GM18870 (cell line): ENCODE data around the gene SLC35F4.
"Not testable (repeated sequence)": the region's sequence is repeated elsewhere in the genome, so short reads cannot be mapped to it uniquely, and the experiment has no call there.

ENCODE experiments used
- ATAC-seq: cut with Tn5 transposase; IDR thresholded peaks from one replicate; pipeline ENCODE4 v1.9.1; 2021; ENCODE audit warnings: moderate library complexity; ENCODE audit not compliant: unreplicated experiment

SLC35F4 gene

DNA sequence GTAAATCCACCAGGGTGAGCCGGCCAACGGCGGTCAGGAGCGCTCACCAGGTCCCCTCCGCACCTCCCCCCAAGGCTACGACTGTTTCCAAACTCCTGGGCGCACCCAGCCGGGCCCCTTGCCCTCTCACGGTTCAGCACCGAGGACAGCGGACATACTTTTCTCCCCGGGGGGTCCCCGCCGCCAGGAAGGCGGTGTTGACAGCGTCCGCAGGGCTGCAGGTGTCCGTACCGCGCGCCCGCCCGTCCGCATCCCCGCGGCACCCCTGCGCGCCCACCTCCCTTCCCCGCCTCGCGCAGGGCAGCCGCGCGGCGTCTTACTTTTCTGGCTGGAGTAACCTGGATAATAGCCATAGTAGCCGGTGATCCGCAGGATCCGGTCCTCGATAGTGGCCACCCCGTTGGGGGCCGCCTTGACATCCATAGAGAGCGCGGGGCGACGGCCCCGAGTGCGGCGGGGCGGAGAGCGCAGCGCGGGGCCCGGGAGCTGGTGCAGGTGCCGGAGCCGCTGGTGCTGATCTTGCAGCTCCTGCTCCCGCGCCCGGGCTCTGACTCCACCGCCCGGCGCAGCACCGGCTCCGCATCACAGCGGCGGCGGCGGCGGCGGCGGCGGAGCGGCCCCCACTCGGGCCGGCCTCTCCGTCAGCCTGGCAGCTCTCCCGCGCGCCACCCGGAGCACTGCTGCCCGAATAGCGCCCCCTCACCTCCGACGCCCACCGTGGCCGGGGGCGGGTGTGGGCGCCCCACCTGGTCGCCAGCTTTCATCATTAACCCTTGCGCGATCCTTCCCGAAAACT, at the start of gene SLC35F4:
SLC35F4 (minus strand) TSS at position 690 of the 796 bp plus-strand sequence.
- no peak for ATAC-seq

GRCh38 chr14:57909626-57910025, 43.7 kb upstream of the SLC35F4 start:
- ATAC-seq, result no peak

GRCh38 chr14:57903954-57904353, 38.1 kb upstream of the SLC35F4 start:
- ATAC-seq, result no peak

DNA sequence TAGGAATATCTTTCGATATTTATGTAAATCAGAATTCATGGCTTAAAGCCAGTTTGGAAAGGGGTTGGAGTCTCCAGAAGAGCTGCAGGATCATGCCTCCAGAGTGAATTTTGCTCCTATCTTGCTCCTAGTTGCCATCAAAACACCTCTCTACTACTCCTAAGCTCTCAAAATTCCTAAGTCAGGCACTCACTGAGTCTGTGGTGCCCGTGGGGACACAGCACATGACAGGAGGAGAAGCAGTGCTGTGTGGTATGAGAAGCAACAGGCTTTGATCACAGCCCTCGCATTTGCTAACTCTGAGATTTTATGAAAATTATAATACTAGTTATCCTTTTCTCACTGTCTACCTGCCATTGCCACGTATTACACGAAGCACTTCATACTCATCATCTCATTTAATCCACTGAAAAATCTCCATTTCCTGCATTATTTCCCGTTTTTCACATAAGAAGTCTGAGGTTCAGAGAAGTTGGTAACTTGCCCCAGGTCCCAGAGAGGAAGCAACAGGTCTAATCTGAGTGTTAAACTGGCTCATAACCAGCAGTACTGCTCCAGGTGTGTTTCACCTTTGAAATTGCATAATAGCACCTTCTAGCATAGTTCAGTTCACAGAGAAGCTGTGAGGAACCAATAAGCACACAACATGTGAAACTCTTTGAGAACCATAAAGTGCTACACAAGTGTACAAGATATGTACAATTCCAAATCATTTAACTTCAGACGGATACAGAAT, 33.1 kb upstream of the SLC35F4 start:
- ATAC-seq, result no peak

GRCh38 chr14:57897144-57897748, 31.4 kb upstream of the SLC35F4 start:
- no peak for ATAC-seq

- no peak for ATAC-seq
Observed at GRCh38 chr14:57889245-57889644, 23.4 kb upstream of the SLC35F4 start.

DNA sequence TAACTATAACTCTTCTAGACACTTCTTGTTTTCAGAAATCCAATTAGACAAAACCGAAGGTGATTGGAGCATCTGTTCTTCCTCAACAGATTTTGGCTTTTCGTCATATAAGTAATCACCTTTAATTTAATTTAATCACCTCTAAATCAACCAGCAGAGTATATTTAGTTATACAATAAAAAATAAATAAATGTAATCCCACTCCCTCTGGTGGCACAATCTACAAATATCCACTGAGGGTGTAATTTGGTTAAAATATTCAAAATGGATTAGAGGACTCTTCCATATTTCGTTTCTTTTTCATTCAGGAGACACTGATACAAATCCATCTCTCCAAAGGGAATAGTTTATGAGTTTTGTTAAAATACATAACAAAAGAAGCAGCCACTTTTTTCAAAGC, 18.3 kb upstream of the SLC35F4 start:
- ATAC-seq, result no peak

- ATAC-seq, result no peak
Observed at GRCh38 chr14:57883061-57883460, 17.2 kb upstream of the SLC35F4 start.

DNA sequence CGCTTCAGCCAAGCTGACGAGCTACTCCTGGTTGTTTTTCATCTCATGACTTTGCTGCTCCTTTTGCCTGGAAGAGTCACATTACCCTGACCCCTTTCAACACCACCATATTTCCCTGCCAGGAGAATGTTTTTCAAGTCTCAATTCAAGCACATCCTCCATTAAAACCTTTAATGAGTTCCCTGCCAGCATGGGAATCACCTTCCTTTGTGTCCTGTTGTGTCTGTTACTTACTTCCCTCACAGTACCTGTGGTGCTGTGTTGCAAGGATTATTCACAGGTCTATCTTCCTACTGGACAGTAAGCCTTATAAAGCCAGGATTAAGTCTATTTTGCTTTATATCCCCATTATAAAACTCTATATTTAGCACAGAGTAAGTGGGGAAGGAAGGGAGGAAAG, 13.6 kb upstream of the SLC35F4 start:
- ATAC-seq, result no peak

- ATAC-seq, result no peak
Observed at GRCh38 chr14:57875985-57876384, 10.1 kb upstream of the SLC35F4 start.

- ATAC-seq, result no peak
Observed at GRCh38 chr14:57875296-57875695, 9.4 kb upstream of the SLC35F4 start.

GRCh38 chr14:57871459-57872080, 5.7 kb upstream of the SLC35F4 start:
- ATAC-seq, result peak; percentile 73

- ATAC-seq, result no peak
Observed at GRCh38 chr14:57870686-57871457, 5.0 kb upstream of the SLC35F4 start.

DNA sequence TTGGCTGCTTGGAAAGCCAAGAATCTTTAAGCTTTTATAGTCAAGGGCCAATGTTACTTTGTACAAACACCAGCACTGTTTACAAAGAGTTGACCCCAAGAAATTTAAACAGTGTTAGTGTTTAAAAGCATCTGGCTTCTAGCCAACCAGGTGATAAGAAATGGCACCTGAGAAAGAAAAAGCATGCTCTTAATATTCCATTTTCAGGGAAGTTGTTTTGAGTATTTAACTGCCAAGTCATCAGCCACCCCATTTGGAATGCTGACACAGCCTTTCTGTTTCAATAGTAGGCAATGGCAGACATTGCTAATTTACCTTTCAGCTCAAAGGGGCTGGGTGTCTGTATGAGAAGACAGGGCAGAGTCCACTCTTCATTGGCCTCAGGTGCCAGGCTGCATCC, 3.7 kb upstream of the SLC35F4 start:
- ATAC-seq, result no peak

GRCh38 chr14:57866199-57866705, 360 bp upstream of the SLC35F4 start:
- ATAC-seq, result no peak

GRCh38 chr14:57865066-57865402, 858 bp downstream of the SLC35F4 start:
- ATAC-seq, result no peak

DNA sequence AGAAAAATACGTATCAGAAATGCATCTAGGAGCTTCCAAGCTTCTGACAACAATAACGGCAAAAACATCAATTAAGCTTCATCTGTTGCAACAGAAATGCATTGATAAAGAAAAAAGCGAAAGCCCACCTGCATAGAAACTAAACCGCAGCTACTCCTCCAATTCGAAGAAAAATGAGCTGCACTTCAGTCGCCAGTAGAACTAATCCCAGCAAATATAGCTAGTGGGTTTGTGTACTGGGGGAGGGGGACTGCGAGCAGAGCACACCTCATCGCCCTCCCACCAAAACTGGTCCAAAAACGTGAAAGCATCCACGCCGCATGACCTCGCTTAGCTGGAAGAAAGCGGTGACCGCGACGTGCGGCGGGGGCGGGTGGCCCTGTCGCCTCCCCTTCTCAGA, 1.2 kb downstream of the SLC35F4 start:
- ATAC-seq, result no peak

DNA sequence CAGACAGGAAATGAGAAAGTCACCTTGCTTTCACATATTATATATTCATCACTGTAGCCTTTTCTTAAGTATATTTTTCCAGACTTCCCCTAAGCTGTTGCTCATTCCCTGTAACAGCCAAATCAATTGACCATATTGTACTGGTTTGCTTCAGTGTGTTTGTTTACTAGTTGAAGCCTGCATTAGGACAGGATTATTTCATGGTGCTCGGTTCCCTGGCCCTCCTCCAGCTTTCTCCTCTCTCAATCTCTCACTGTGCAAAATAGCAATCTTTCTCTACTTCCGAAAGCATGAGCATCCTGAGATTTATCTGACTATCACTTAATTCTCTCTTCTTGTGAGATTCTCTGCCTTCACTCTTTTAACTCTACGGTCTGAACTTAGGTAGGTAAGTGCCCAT, 2.4 kb downstream of the SLC35F4 start:
- no peak for ATAC-seq

DNA sequence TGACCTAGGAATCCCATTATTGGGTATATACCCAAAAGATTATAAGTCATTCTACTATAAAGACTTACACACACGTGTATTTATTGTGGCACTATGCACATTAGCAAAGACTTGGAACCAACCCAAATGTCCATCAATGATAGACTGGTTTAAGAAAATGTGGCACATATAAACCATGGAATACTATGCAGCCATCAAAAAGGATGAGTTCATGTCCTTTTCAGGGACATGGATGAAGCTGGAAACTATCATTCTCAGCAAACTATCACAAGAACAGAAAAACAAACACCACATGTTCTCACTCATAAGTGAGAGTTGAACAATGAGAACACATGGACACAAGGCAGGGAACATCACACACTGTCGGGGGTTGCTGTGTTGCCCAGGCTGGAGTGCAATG, 10.2 kb downstream of the SLC35F4 start:
- not testable (repeated sequence) for ATAC-seq

- ATAC-seq, result no peak
Observed at GRCh38 chr14:57854571-57854970, 11.3 kb downstream of the SLC35F4 start.

DNA sequence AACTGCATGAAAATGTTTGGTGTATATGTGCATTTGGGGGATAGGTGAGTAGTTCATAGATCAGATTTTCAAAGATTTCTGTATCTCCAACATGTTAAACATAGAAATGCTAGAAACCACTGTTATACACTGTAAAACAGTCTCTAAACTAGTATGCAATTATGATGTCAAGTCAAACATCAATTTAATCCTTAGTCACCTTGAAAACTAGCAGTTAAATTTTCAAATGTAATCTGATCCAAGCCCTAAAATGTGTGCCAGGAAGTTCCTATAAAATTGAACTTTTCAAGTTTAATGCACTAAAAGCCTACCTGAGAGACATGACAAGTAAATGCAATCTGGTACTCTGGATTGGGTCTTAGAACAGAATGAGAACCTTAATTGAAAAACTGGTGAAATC, 14.5 kb downstream of the SLC35F4 start:
- ATAC-seq, result no peak
